ENCODE measurements around the gene CASZ1.

Gene CASZ1

GRCh38 chr1:10665226-10665625, 131.2 kb downstream of the CASZ1 start:
- DNase-seq = no peak

GRCh38 chr1:10664251-10664650, 132.2 kb downstream of the CASZ1 start:
- no peak for DNase-seq

GRCh38 chr1:10663678-10664035, 132.8 kb downstream of the CASZ1 start:
- no peak for DNase-seq

- no peak for DNase-seq
These were observed 133.4 kb downstream of the CASZ1 start for GRCh38 chr1:10662824-10663677.

GRCh38 chr1:10662090-10662688, 134.3 kb downstream of the CASZ1 start:
- DNase-seq = no peak

- DNase-seq = no peak
These were observed 135.0 kb downstream of the CASZ1 start for GRCh38 chr1:10661453-10661852.

- DNase-seq = no peak
These were observed 136.6 kb downstream of the CASZ1 start for GRCh38 chr1:10659646-10660540.

GRCh38 chr1:10659218-10659617, 137.2 kb downstream of the CASZ1 start:
- no peak for DNase-seq

GRCh38 chr1:10658396-10659066, 137.9 kb downstream of the CASZ1 start:
- DNase-seq = no peak

GRCh38 chr1:10657088-10657847, 139.2 kb downstream of the CASZ1 start:
- DNase-seq = no peak

GRCh38 chr1:10656431-10656830, 140.0 kb downstream of the CASZ1 start:
- no peak for DNase-seq

GRCh38 chr1:10655002-10655401, 141.4 kb downstream of the CASZ1 start:
- DNase-seq = no peak

GRCh38 chr1:10653370-10654125, 142.9 kb downstream of the CASZ1 start:
- no peak for DNase-seq

- DNase-seq = no peak
These were observed 143.8 kb downstream of the CASZ1 start for GRCh38 chr1:10652626-10653025.

- no peak for DNase-seq
These were observed 144.7 kb downstream of the CASZ1 start for GRCh38 chr1:10651793-10652192.

GRCh38 chr1:10651389-10651766, 145.1 kb downstream of the CASZ1 start:
- no peak for DNase-seq

- no peak for DNase-seq
These were observed 145.7 kb downstream of the CASZ1 start for GRCh38 chr1:10650556-10651388.

- no peak for DNase-seq
These were observed 146.8 kb downstream of the CASZ1 start for GRCh38 chr1:10649517-10650201.

- no peak for DNase-seq
These were observed 147.5 kb downstream of the CASZ1 start for GRCh38 chr1:10648689-10649516.

Measured in NCI-H1048 (cell line).